Myocyte (in vitro differentiated cells): Measurements from ENCODE around the gene ITPK1. TPM values are rescaled to one million over a fixed set of nuclear protein-coding genes. Genes with fewer than 3 reads are reported as not detected.
A peak's percentile ranks its signal among the peaks of the same experiment; 100 is the strongest.

Experiments used
- DNase-seq: peaks from one replicate; pipeline ENCODE4 v3.0.0-alpha.2; 2012; ENCODE audit warnings: low read depth
- total RNA-seq: library from RNA; depleted of rRNA; stranded (reverse); fragments of >200 nt; gene quantifications from 2 replicates; pipeline ENCODE4 v1.2.3, GENCODE V29; 2014

The ITPK1 gene
- total RNA-seq, 1 donor from 2014 or later = 19.1 TPM

GRCh38 chr14:93030761-93031160, 85.0 kb downstream of the ITPK1 start:
- DNase-seq = no peak

GRCh38 chr14:93029911-93030508, 85.7 kb downstream of the ITPK1 start:
- no peak for DNase-seq

GRCh38 chr14:93029417-93029816, 86.3 kb downstream of the ITPK1 start:
- peak; percentile 88 for DNase-seq

- DNase-seq = no peak
Measured at GRCh38 chr14:93028724-93029076, 87.0 kb downstream of the ITPK1 start.

- peak; percentile 75 for DNase-seq
Measured at GRCh38 chr14:93027810-93028723, 87.7 kb downstream of the ITPK1 start.

GRCh38 chr14:93026339-93026738, 89.4 kb downstream of the ITPK1 start:
- DNase-seq = no peak

GRCh38 chr14:93025055-93025454, 90.7 kb downstream of the ITPK1 start:
- no peak for DNase-seq

- DNase-seq = no peak
Measured at GRCh38 chr14:93024493-93024892, 91.2 kb downstream of the ITPK1 start.

GRCh38 chr14:93023802-93024434, 91.8 kb downstream of the ITPK1 start:
- no peak for DNase-seq

- DNase-seq = no peak
Measured at GRCh38 chr14:93023039-93023438, 92.7 kb downstream of the ITPK1 start.

GRCh38 chr14:93019970-93020369, 95.8 kb downstream of the ITPK1 start:
- no peak for DNase-seq

GRCh38 chr14:93019367-93019843, 96.3 kb downstream of the ITPK1 start:
- DNase-seq = no peak

- DNase-seq = no peak
Measured at GRCh38 chr14:93018366-93018765, 97.4 kb downstream of the ITPK1 start.

- peak; percentile 82 for DNase-seq
Measured at GRCh38 chr14:93017898-93018297, 97.8 kb downstream of the ITPK1 start.

GRCh38 chr14:93017301-93017797, 98.4 kb downstream of the ITPK1 start:
- DNase-seq = peak; percentile 61

- no peak for DNase-seq
Measured at GRCh38 chr14:93016275-93016845, 99.4 kb downstream of the ITPK1 start.

- no peak for DNase-seq
Measured at GRCh38 chr14:93015505-93015904, 100.2 kb downstream of the ITPK1 start.

GRCh38 chr14:93015064-93015463, 100.7 kb downstream of the ITPK1 start:
- no peak for DNase-seq

- DNase-seq = peak; percentile 70
Measured at GRCh38 chr14:93014058-93015023, 101.4 kb downstream of the ITPK1 start.
